ACC112 (cell line): ENCODE results near the gene RPRD2.

Experiments used
- H2AFZ ChIP-seq: fragments of 200-600 bp; sonication (generic); one replicate; pipeline ENCODE4 v1.6.0; 2017; ENCODE audit warnings: antibody characterized with exemption, low read length; ENCODE audit not compliant: unreplicated experiment
- H3K27ac ChIP-seq: fragments of 200-600 bp; sonication (generic); 2 replicates; pipeline ENCODE4 v1.5.1; 2014; ENCODE audit warnings: low read depth, mild to moderate bottlenecking, antibody characterized with exemption, low read length, moderate library complexity
- H3K27me3 ChIP-seq: fragments of 200-600 bp; sonication (generic); 2 replicates; pipeline ENCODE4 v1.6.1; 2014; ENCODE audit warnings: mild to moderate bottlenecking, antibody characterized with exemption, low read length, moderate library complexity, mixed read lengths; ENCODE audit not compliant: insufficient read depth
- H3K36me3 ChIP-seq: fragments of 200-600 bp; sonication (generic); 2 replicates; pipeline ENCODE4 v1.6.1; 2016; ENCODE audit warnings: mild to moderate bottlenecking, antibody characterized with exemption, low read length, moderate library complexity, mixed read lengths; ENCODE audit not compliant: insufficient read depth
- H3K4me1 ChIP-seq: fragments of 200-600 bp; sonication (generic); one replicate; pipeline ENCODE4 v1.6.1; 2016; ENCODE audit warnings: low read length, mixed read lengths; ENCODE audit not compliant: insufficient read depth, unreplicated experiment, control insufficient read depth
- H3K4me3 ChIP-seq: fragments of 200-600 bp; sonication (generic); 2 replicates; pipeline ENCODE4 v1.5.1; 2014; ENCODE audit warnings: mild to moderate bottlenecking, low read depth, low read length
- H3K79me2 ChIP-seq: fragments of 200-600 bp; sonication (generic); one replicate; pipeline ENCODE4 v1.6.0; 2016; ENCODE audit warnings: low read length; ENCODE audit not compliant: control insufficient read depth, unreplicated experiment, insufficient read depth

RPRD2 gene

GRCh38 chr1:150513351-150513791 lies 149.4 kb downstream of the RPRD2 start:
- no peaks in the 10 kb centered on the region for H3K27me3 ChIP-seq
- no peak overlapping the region for H3K27ac ChIP-seq
- no peaks in the 10 kb centered on the region; the same call in 1 of the 2 replicates for H3K36me3 ChIP-seq
- H3K4me3 ChIP-seq, result no peak overlapping the region
- peaks cover 22% of the 10 kb centered on the region for H3K4me1 ChIP-seq
- H3K79me2 ChIP-seq, result peaks cover 7% of the 10 kb centered on the region
- no peak overlapping the region for H2AFZ ChIP-seq

GRCh38 chr1:150514260-150514659 lies 150.3 kb downstream of the RPRD2 start:
- H3K4me3 ChIP-seq, result no peak overlapping the region
- H3K4me1 ChIP-seq, result peaks cover 14% of the 10 kb centered on the region
- no peak overlapping the region for H2AFZ ChIP-seq
- H3K27ac ChIP-seq, result no peak overlapping the region
- no peaks in the 10 kb centered on the region; the same call in 1 of the 2 replicates for H3K36me3 ChIP-seq
- peaks cover under 1% of the 10 kb centered on the region for H3K79me2 ChIP-seq
- no peaks in the 10 kb centered on the region for H3K27me3 ChIP-seq

- H2AFZ ChIP-seq, result peak overlapping the region; percentile 33
- H3K36me3 ChIP-seq, result no peaks in the 10 kb centered on the region; the same call in 1 of the 2 replicates
- no peaks in the 10 kb centered on the region for H3K79me2 ChIP-seq
- H3K27ac ChIP-seq, result no peak overlapping the region
- H3K4me3 ChIP-seq, result peak overlapping the region; percentile 72
- H3K4me1 ChIP-seq, result peaks cover 14% of the 10 kb centered on the region
- no peaks in the 10 kb centered on the region for H3K27me3 ChIP-seq
These were observed 151.0 kb downstream of the RPRD2 start for GRCh38 chr1:150514913-150515327.

GRCh38 chr1:150515328-150516049 lies 151.5 kb downstream of the RPRD2 start, which contains the start of gene FALEC:
FALEC (plus strand) TSS chr1:150515752.
- H3K27me3 ChIP-seq, result no peaks in the 10 kb centered on the region
- H2AFZ ChIP-seq, result peak within 1 kb of the TSS; percentile 70
- no peak within 1 kb of the TSS for H3K27ac ChIP-seq

GRCh38 chr1:150516050-150516591 lies 152.2 kb downstream of the RPRD2 start:
- peak overlapping the region; percentile 72 for H3K4me3 ChIP-seq
- no peaks in the 10 kb centered on the region for H3K27me3 ChIP-seq
- peaks cover 14% of the 10 kb centered on the region for H3K4me1 ChIP-seq
- H3K79me2 ChIP-seq, result no peaks in the 10 kb centered on the region
- H3K36me3 ChIP-seq, result no peaks in the 10 kb centered on the region; the same call in 1 of the 2 replicates
- H2AFZ ChIP-seq, result peak overlapping the region; percentile 70
- H3K27ac ChIP-seq, result no peak overlapping the region

More at GRCh38 chr1:150515328-150516049, 151.5 kb downstream of the RPRD2 start, which contains the start of gene FALEC:
- H3K4me1 ChIP-seq, result peaks cover 14% of the 10 kb centered on the region
- no peaks in the 10 kb centered on the region; the same call in 1 of the 2 replicates for H3K36me3 ChIP-seq
- H3K4me3 ChIP-seq, result peak within 1 kb of the TSS; percentile 72
- H3K79me2 ChIP-seq, result no peaks in the 10 kb centered on the region

GRCh38 chr1:150516616-150517015 lies 152.7 kb downstream of the RPRD2 start:
- Histone ChIP-seq H3K79me2 (no peaks in the 10 kb centered on the region), H3K36me3 (no peaks in the 10 kb centered on the region; the same call in 1 of the 2 replicates), H3K4me1 (peaks cover 14% of the 10 kb centered on the region), H3K4me3 (peak overlapping the region; percentile 72), H3K27me3 (no peaks in the 10 kb centered on the region), H3K27ac (no peak overlapping the region), H2AFZ (peak overlapping the region; percentile 70)

GRCh38 chr1:150521196-150521968 lies 157.4 kb downstream of the RPRD2 start:
- H3K4me3 ChIP-seq, result no peak overlapping the region
- H3K27ac ChIP-seq, result no peak overlapping the region
- no peaks in the 10 kb centered on the region for H3K36me3 ChIP-seq
- peaks cover 3% of the 10 kb centered on the region for H3K4me1 ChIP-seq
- H2AFZ ChIP-seq, result no peak overlapping the region
- no peaks in the 10 kb centered on the region for H3K79me2 ChIP-seq
- H3K27me3 ChIP-seq, result no peaks in the 10 kb centered on the region

- no peak overlapping the region for H2AFZ ChIP-seq
- no peaks in the 10 kb centered on the region for H3K27me3 ChIP-seq
- H3K4me3 ChIP-seq, result no peak overlapping the region
- peaks cover 13% of the 10 kb centered on the region for H3K4me1 ChIP-seq
- H3K79me2 ChIP-seq, result no peaks in the 10 kb centered on the region
- H3K27ac ChIP-seq, result no peak overlapping the region
- no peaks in the 10 kb centered on the region for H3K36me3 ChIP-seq
These were observed 161.4 kb downstream of the RPRD2 start for GRCh38 chr1:150525348-150525747.
